ENCODE data around the gene LENEP. TPM values are rescaled to one million over a fixed set of nuclear protein-coding genes. Genes with fewer than 3 reads are reported as not detected.

The LENEP gene
- total RNA-seq, 3 donors from 2014 or later: not detected

DNA sequence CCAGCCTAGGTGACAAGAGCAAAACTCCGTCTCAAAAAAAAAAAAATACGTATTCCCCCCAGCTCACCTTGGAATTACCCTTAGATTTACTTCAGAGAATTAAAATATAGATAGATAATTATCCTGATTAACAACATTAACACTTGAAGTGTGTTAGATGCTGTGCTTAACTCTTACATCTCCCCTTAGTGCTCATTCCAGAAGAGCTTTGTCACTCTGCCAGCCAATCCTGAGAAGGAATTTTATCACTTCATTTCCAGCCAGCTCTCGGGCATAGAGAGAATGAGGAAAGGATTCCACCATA lies 21.2 kb upstream of the LENEP start:
- Histone ChIP-seq H3K4me3 (peak overlapping the region in 2 of 3 donors; percentile 76), H3K4me1 (peaks cover 14 to 26% of the 10 kb centered on the region in 2 donors), H3K27me3 (no peaks in the 10 kb centered on the region), H3K9me3 (no peaks in the 10 kb centered on the region), H3K36me3 (no peaks in the 10 kb centered on the region), H3K27ac (peak overlapping the region; percentile 99 to 100)
- intact Hi-C loops (cut with DNase I; ENCODE audit: low total_unique reads): no loop called here
- TF ChIP-seq POLR2AphosphoS5 (IDR thresholded peaks at IDR 0.05) (no peak), POLR2A (IDR thresholded peaks at IDR 0.05) (no peak)
- TF ChIP-seq, protein P1, sequence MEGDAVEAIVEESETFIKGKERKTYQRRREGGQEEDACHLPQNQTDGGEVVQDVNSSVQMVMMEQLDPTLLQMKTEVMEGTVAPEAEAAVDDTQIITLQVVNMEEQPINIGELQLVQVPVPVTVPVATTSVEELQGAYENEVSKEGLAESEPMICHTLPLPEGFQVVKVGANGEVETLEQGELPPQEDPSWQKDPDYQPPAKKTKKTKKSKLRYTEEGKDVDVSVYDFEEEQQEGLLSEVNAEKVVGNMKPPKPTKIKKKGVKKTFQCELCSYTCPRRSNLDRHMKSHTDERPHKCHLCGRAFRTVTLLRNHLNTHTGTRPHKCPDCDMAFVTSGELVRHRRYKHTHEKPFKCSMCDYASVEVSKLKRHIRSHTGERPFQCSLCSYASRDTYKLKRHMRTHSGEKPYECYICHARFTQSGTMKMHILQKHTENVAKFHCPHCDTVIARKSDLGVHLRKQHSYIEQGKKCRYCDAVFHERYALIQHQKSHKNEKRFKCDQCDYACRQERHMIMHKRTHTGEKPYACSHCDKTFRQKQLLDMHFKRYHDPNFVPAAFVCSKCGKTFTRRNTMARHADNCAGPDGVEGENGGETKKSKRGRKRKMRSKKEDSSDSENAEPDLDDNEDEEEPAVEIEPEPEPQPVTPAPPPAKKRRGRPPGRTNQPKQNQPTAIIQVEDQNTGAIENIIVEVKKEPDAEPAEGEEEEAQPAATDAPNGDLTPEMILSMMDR (IDR thresholded peaks at IDR 0.05): no peak
- DNase-seq (ENCODE audit: low spot score in 2 of 2): no peak

- Histone ChIP-seq H3K27me3 (no peaks in the 10 kb centered on the region), H3K4me3 (peak overlapping the region; percentile 57 to 76 (median 76)), H3K27ac (peak overlapping the region; percentile 99 to 100), H3K9me3 (no peaks in the 10 kb centered on the region), H3K4me1 (peaks cover 14 to 26% of the 10 kb centered on the region in 2 donors), H3K36me3 (no peaks in the 10 kb centered on the region)
- DNase-seq (ENCODE audit: low spot score in 2 of 2): peak; percentile 70 to 91
- TF ChIP-seq, protein P1 (IDR thresholded peaks at IDR 0.05): no peak
- TF ChIP-seq POLR2AphosphoS5 (IDR thresholded peaks at IDR 0.05) (peak; percentile 56 to 91 (median 66)), POLR2A (IDR thresholded peaks at IDR 0.05) (peak; percentile 17)
- intact Hi-C loops (cut with DNase I; ENCODE audit: low total_unique reads): no loop called here
Measured at GRCh38 chr1:154972517-154973343, 20.7 kb upstream of the LENEP start.

GRCh38 chr1:154973344-154974101 lies 19.9 kb upstream of the LENEP start:
- intact Hi-C loops (cut with DNase I; ENCODE audit: low total_unique reads): no loop called here
- H3K4me1 ChIP-seq: peaks cover 14 to 26% of the 10 kb centered on the region in 2 donors
- no peaks in the 10 kb centered on the region for H3K9me3 ChIP-seq
- H3K27ac ChIP-seq: peak overlapping the region; percentile 99 to 100
- TF ChIP-seq POLR2AphosphoS5 (IDR thresholded peaks at IDR 0.05) (peak in 2 of 3 donors; percentile 5 to 37), POLR2A (IDR thresholded peaks at IDR 0.05) (peak; percentile 38)
- TF ChIP-seq, protein P1 (IDR thresholded peaks at IDR 0.05): peak in 1 of 3 donors; percentile 44
- H3K27me3 ChIP-seq: no peaks in the 10 kb centered on the region
- H3K4me3 ChIP-seq: peak overlapping the region; percentile 57 to 76 (median 76)
- peak; percentile 97 to 99 for DNase-seq (ENCODE audit: low spot score in 2 of 2)
- H3K36me3 ChIP-seq: no peaks in the 10 kb centered on the region

GRCh38 chr1:154974102-154974807 lies 19.1 kb upstream of the LENEP start, which contains the start of gene CKS1B:
CKS1B (plus strand) TSS chr1:154974681; CDS start chr1:154974746, 65 bp downstream.
- H3K27me3 ChIP-seq: no peaks in the 10 kb centered on the region
- H3K4me1 ChIP-seq: peaks cover 14 to 26% of the 10 kb centered on the region in 2 donors
- no peaks in the 10 kb centered on the region for H3K36me3 ChIP-seq
- H3K9me3 ChIP-seq: no peaks in the 10 kb centered on the region
- peak within 1 kb of the TSS; percentile 57 to 76 (median 76) for H3K4me3 ChIP-seq
- intact Hi-C loops (cut with DNase I; ENCODE audit: low total_unique reads): no loop called here
- peak; percentile 75 for TF ChIP-seq POLR2A (IDR thresholded peaks at IDR 0.05)
- peak in 2 of 3 donors; percentile 71 to 82 for TF ChIP-seq POLR2AphosphoS5 (IDR thresholded peaks at IDR 0.05)
- TF ChIP-seq, protein P1 (IDR thresholded peaks at IDR 0.05): no peak
- peak; percentile 99 to 100 for DNase-seq (ENCODE audit: low spot score in 2 of 2)
- peak within 1 kb of the TSS; percentile 99 to 100 for H3K27ac ChIP-seq
